PFSK-1 (cell line): ENCODE results near the gene NXPH4.

Experiments
- FOXP2 ChIP-seq: optimal IDR thresholded peaks from 2 replicates; pipeline ENCODE3; 2011; ENCODE audit warnings: borderline replicate concordance, control low read depth, inconsistent platforms; ENCODE audit not compliant: insufficient read depth; ENCODE audit errors: extremely low read length, extremely low read depth
- POLR2AphosphoS5 ChIP-seq: IDR thresholded peaks from 2 replicates; pipeline ENCODE4 v1.6.1; 2012; ENCODE audit warnings: low read depth, mild to moderate bottlenecking, control low read depth, low read length, moderate library complexity
- REST ChIP-seq, 2 experiments: IDR thresholded peaks; 2 replicates each; pipeline versions ENCODE4 v1.6.1 to v1.8.0; 2011 to 2012; ENCODE audit warnings: low read depth in 2 of 2, low read length in 2 of 2, control low read depth in 1 of 2, inconsistent platforms in 1 of 2, mild to moderate bottlenecking in 1 of 2, moderate library complexity in 1 of 2; ENCODE audit not compliant: insufficient read depth in 1 of 2
- SIN3A ChIP-seq: IDR thresholded peaks from 2 replicates; pipeline ENCODE4 v1.6.1; 2012; ENCODE audit warnings: mild to moderate bottlenecking, low read length, moderate library complexity, borderline replicate concordance; ENCODE audit not compliant: insufficient read depth
- TAF1 ChIP-seq: IDR thresholded peaks from 2 replicates; pipeline ENCODE4 v1.6.1; 2012; ENCODE audit warnings: low read length, control low read depth, borderline replicate concordance; ENCODE audit not compliant: insufficient read depth

NXPH4 gene

GRCh38 chr12:57195186-57195585 lies 21.4 kb upstream of the NXPH4 start:
- no peak for TF ChIP-seq POLR2AphosphoS5
- no peak for TF ChIP-seq SIN3A
- no peak for TF ChIP-seq FOXP2
- no peak for TF ChIP-seq TAF1
- TF ChIP-seq REST (IDR thresholded peaks at IDR 0.05; ENCODE audit: insufficient read depth in 1 of 2, low read depth in 2 of 2, low read length in 2 of 2), result no peak

GRCh38 chr12:57195611-57196371 lies 20.8 kb upstream of the NXPH4 start:
- no peak for TF ChIP-seq SIN3A
- no peak for TF ChIP-seq TAF1
- TF ChIP-seq FOXP2, result no peak
- no peak for TF ChIP-seq REST (IDR thresholded peaks at IDR 0.05; ENCODE audit: insufficient read depth in 1 of 2, low read depth in 2 of 2, low read length in 2 of 2)
- TF ChIP-seq POLR2AphosphoS5, result no peak

- TF ChIP-seq SIN3A, result no peak
- TF ChIP-seq REST (IDR thresholded peaks at IDR 0.05; ENCODE audit: insufficient read depth in 1 of 2, low read depth in 2 of 2, low read length in 2 of 2), result no peak
- TF ChIP-seq TAF1, result no peak
- no peak for TF ChIP-seq POLR2AphosphoS5
- no peak for TF ChIP-seq FOXP2
Measured at GRCh38 chr12:57196439-57196838, 20.2 kb upstream of the NXPH4 start.

- no peak for TF ChIP-seq FOXP2
- no peak for TF ChIP-seq SIN3A
- TF ChIP-seq POLR2AphosphoS5, result no peak
- TF ChIP-seq TAF1, result no peak
- no peak for TF ChIP-seq REST (IDR thresholded peaks at IDR 0.05; ENCODE audit: insufficient read depth in 1 of 2, low read depth in 2 of 2, low read length in 2 of 2)
Measured at GRCh38 chr12:57196956-57197355, 19.6 kb upstream of the NXPH4 start.

GRCh38 chr12:57198329-57198728 lies 18.3 kb upstream of the NXPH4 start:
- TF ChIP-seq REST (IDR thresholded peaks at IDR 0.05; ENCODE audit: insufficient read depth in 1 of 2, low read depth in 2 of 2, low read length in 2 of 2) (no peak), FOXP2 (no peak), SIN3A (no peak), POLR2AphosphoS5 (no peak), TAF1 (no peak)
